ENCODE data around the gene SHISA7. TPM values are rescaled to one million over a fixed set of nuclear protein-coding genes. Genes with fewer than 3 reads are reported as not detected.
A peak's percentile ranks its signal among the peaks of the same experiment; 100 is the strongest.

Gene SHISA7
- total and polyA plus RNA-seq, 2 of the 4 experiments (the other 2 are of a cell fraction) = not detected

DNA sequence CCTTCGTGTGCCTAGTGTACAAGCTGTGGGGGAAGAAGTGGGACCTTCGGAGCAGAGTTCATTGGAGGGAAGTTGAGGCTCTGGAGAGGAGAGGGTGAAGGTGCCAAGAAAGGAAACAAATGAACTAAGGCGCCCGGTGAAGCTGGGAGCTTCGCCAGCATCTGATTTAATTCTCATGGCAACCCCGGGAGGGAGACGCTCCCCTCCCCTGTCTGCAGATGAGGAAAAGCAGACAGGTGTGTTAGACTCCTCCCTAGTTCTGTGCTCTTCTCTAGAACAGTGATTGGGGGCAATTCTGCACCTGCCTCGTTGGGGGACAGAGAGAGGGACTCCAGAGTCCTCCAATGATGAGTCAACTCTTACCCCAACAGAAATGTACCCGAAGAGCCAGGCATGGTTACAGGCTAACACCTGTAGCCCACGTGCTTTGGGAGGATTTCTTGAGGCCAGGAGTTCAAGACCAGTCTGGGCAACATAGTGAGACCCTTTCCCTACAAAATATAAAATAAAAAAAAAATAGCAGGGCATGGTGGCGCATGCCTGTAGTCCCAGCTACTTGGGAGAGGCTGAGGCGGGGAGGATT is 49.4 kb upstream of the SHISA7 start:
- H3K4me1 ChIP-seq (ENCODE audit: control insufficient read depth, insufficient read depth, low read length) = peaks cover 28% of the 10 kb centered on the region
- in situ Hi-C loops (cut with MboI; ENCODE audit: low sequenced_read_pairs) (loop anchor here (25.0 kb wide), 1 partner anchor 1030 kb away; the partner anchor contains the start of genes CDC42EP5 and LENG9), dilution Hi-C loops (cut with HindIII; ENCODE audit: low sequenced_read_pairs, unreplicated experiment) (no loop called here), intact Hi-C loops (cut with micrococcal nuclease) (no loop called here)
- peak overlapping the region; percentile 9; the same call in 1 of the 2 replicates for H3K4ac ChIP-seq (ENCODE audit: low read depth, low read length)
- no peak overlapping the region for H4K91ac ChIP-seq (ENCODE audit: insufficient read depth, low read depth, low read length)
- H3K18ac ChIP-seq (ENCODE audit: low read depth, low read length) = no peak overlapping the region
- no peak overlapping the region for H3K23ac ChIP-seq (ENCODE audit: low read depth, low read length)
- H3K14ac ChIP-seq (replicated peaks; ENCODE audit: low read depth, low read length) = no peak overlapping the region
- H2BK5ac ChIP-seq (ENCODE audit: low read depth, low read length, poor library complexity, severe bottlenecking) = no peak overlapping the region
- H3K56ac ChIP-seq (ENCODE audit: extremely low read depth, insufficient read depth, low read length) = no peak overlapping the region
- no peak overlapping the region for H3K4me3 ChIP-seq (ENCODE audit: insufficient read depth, low read depth, low read length)
- H3K9me3 ChIP-seq (ENCODE audit: control insufficient read depth, insufficient read depth, low read length) = no peaks in the 10 kb centered on the region
- H2BK120ac ChIP-seq (ENCODE audit: low read depth, low read length) = no peak overlapping the region
- ATAC-seq (ENCODE audit: low read depth) (no peak), DNase-seq (no peak)
- ChIA-PET POLR2A (ENCODE audit: unreplicated experiment) (interaction anchor here (0.5 kb wide), 1 partner anchor 132 kb away, joined by 10 read pairs; the partner anchor contains the start of gene ZNF784), CTCF (interaction anchor here (0.6 to 3.1 kb wide), 2 partner anchors 12 to 96 kb away, joined by 4 to 16 read pairs; no protein-coding TSS in a partner anchor)
- H2AFZ ChIP-seq (replicated peaks; ENCODE audit: low read length, poor library complexity) = no peak overlapping the region
- peak overlapping the region; percentile 15 for H2AK9ac ChIP-seq (replicated peaks; ENCODE audit: low read depth, low read length, poor library complexity)
- H4K5ac ChIP-seq (ENCODE audit: low read depth, low read length) = no peak overlapping the region
- H3K27me3 ChIP-seq (ENCODE audit: control insufficient read depth, insufficient read depth, low read length) = no peaks in the 10 kb centered on the region
- WGBS, 2 experiments (ENCODE audit: extremely low coverage in 2 of 2, insufficient read length in 1 of 2) = no CpG with 5 or more reads among the region's 12 CpGs
- BruUV-seq (replicated peaks) = no TSS peak
- H3K4me2 ChIP-seq (ENCODE audit: low read depth, low read length) = no peak overlapping the region
- no peak overlapping the region; a peak in 2 of 4 replicates for H4K8ac ChIP-seq (ENCODE audit: low read depth in 2 of 2, low read length in 2 of 2)
- H3K79me1 ChIP-seq (ENCODE audit: low read depth in 1 of 2, low read length in 2 of 2) = peaks cover 0 to 25% of the 10 kb centered on the region in 2 experiments
- no peak overlapping the region for H3K9ac ChIP-seq (ENCODE audit: low read depth, low read length)
- H2BK20ac ChIP-seq (ENCODE audit: low read depth, low read length) = peak overlapping the region; percentile 72; the same call in 1 of the 2 replicates
- 0 out of 2 replicates have a peak, but pooled peaks cover 3% of the 10 kb centered on the region for H3K36me3 ChIP-seq (ENCODE audit: control insufficient read depth, insufficient read depth, low read length)
- H4K20me1 ChIP-seq (ENCODE audit: insufficient read depth, low read length) = no peaks in the 10 kb centered on the region
- 0 out of 2 replicates have a peak overlapping the region, but pooled peaks have one; percentile 32 for H2AK5ac ChIP-seq (ENCODE audit: low read depth, low read length)
- H3K9me1 ChIP-seq (ENCODE audit: insufficient read depth, low read length) = peaks cover 3% of the 10 kb centered on the region
- H2BK15ac ChIP-seq (ENCODE audit: low read depth, low read length) = no peak overlapping the region; the same call in 2 of the 3 replicates
- H3K27ac ChIP-seq (ENCODE audit: insufficient read depth, low read length) = no peak overlapping the region
- TF ChIP-seq, protein P1, sequence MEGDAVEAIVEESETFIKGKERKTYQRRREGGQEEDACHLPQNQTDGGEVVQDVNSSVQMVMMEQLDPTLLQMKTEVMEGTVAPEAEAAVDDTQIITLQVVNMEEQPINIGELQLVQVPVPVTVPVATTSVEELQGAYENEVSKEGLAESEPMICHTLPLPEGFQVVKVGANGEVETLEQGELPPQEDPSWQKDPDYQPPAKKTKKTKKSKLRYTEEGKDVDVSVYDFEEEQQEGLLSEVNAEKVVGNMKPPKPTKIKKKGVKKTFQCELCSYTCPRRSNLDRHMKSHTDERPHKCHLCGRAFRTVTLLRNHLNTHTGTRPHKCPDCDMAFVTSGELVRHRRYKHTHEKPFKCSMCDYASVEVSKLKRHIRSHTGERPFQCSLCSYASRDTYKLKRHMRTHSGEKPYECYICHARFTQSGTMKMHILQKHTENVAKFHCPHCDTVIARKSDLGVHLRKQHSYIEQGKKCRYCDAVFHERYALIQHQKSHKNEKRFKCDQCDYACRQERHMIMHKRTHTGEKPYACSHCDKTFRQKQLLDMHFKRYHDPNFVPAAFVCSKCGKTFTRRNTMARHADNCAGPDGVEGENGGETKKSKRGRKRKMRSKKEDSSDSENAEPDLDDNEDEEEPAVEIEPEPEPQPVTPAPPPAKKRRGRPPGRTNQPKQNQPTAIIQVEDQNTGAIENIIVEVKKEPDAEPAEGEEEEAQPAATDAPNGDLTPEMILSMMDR (conservative IDR thresholded peaks at IDR 0.05; ENCODE audit: low read depth, low read length) = no peak
- no peak for TF ChIP-seq RFX5 (IDR thresholded peaks at IDR 0.05; ENCODE audit: low read depth, low read length)
- TF ChIP-seq POLR2A (IDR thresholded peaks at IDR 0.05; ENCODE audit: low read depth, low read length) = no peak
- no peak for TF ChIP-seq RCOR1 (IDR thresholded peaks at IDR 0.05; ENCODE audit: insufficient replicate concordance, low read length)
- TF ChIP-seq BHLHE40 (IDR thresholded peaks at IDR 0.05; ENCODE audit: low read depth, low read length) = no peak
- no peak for TF ChIP-seq SMC3 (IDR thresholded peaks at IDR 0.05; ENCODE audit: low read depth, low read length)
- no peak for TF ChIP-seq MAFK (IDR thresholded peaks at IDR 0.05; ENCODE audit: low read depth, low read length)
- no peak for TF ChIP-seq RAD21 (IDR thresholded peaks at IDR 0.05; ENCODE audit: low read length)
- TF ChIP-seq FOS (IDR thresholded peaks at IDR 0.05; ENCODE audit: low read depth, low read length) = no peak
- no peak for TF ChIP-seq MAZ (IDR thresholded peaks at IDR 0.05; ENCODE audit: borderline replicate concordance, low read depth, low read length)
- TF ChIP-seq CHD1 (IDR thresholded peaks at IDR 0.05; ENCODE audit: low read depth, low read length) = no peak
- TF ChIP-seq MXI1 (IDR thresholded peaks at IDR 0.05; ENCODE audit: borderline replicate concordance, low read depth, low read length) = no peak
- TF ChIP-seq, protein P2, sequence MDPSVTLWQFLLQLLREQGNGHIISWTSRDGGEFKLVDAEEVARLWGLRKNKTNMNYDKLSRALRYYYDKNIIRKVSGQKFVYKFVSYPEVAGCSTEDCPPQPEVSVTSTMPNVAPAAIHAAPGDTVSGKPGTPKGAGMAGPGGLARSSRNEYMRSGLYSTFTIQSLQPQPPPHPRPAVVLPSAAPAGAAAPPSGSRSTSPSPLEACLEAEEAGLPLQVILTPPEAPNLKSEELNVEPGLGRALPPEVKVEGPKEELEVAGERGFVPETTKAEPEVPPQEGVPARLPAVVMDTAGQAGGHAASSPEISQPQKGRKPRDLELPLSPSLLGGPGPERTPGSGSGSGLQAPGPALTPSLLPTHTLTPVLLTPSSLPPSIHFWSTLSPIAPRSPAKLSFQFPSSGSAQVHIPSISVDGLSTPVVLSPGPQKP (IDR thresholded peaks at IDR 0.05; ENCODE audit: borderline replicate concordance, low read depth, low read length) = no peak
- no peak for TF ChIP-seq CEBPB (IDR thresholded peaks at IDR 0.05; ENCODE audit: low read depth, low read length)
- TF ChIP-seq, protein P3, sequence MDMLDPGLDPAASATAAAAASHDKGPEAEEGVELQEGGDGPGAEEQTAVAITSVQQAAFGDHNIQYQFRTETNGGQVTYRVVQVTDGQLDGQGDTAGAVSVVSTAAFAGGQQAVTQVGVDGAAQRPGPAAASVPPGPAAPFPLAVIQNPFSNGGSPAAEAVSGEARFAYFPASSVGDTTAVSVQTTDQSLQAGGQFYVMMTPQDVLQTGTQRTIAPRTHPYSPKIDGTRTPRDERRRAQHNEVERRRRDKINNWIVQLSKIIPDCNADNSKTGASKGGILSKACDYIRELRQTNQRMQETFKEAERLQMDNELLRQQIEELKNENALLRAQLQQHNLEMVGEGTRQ (IDR thresholded peaks at IDR 0.05; ENCODE audit: low read depth, low read length) = no peak

All from IMR-90 (cell line).